WTC11 (cell line): ENCODE measurements around the gene THEMIS2. TPM values are rescaled to one million over a fixed set of nuclear protein-coding genes. Genes with fewer than 3 reads are reported as not detected.

Experiments used
- ATAC-seq: fragments of 200-7000 bp; cut with Tn5 transposase; 2 replicates; pipeline ENCODE4 v1.10.0; 2021; ENCODE audit warnings: mild to moderate bottlenecking, moderate library complexity
- CTCF ChIA-PET: fragments of 300-600 bp; sonication (Branson Sonifier 250); formaldehyde crosslinking; loops from one replicate; lab custom pipeline; 2021; ENCODE audit warnings: antibody characterized with exemption; lab: Charles Lee
- POLR2A ChIA-PET: fragments of 350-600 bp; sonication (Branson Sonifier 250); formaldehyde crosslinking; loops from one replicate; lab custom pipeline; 2021; ENCODE audit warnings: antibody characterized with exemption; lab: Charles Lee
- DNase-seq: peaks from one replicate; pipeline ENCODE4 v3.0.0; 2021; ENCODE audit warnings: low spot score
- H3K27ac Mint-ChIP-seq: 2 replicates; pipeline ENCODE4 v1.8.0; 2021; ENCODE audit warnings: mixed read lengths
- H3K27me3 Mint-ChIP-seq: 2 replicates; pipeline ENCODE4 v1.8.0; 2021; ENCODE audit warnings: low read depth, mild to moderate bottlenecking, moderate library complexity, mixed read lengths
- H3K36me3 Mint-ChIP-seq: 2 replicates; pipeline ENCODE4 v1.8.0; 2021; ENCODE audit warnings: mixed read lengths
- H3K4me1 Mint-ChIP-seq: 2 replicates; pipeline ENCODE4 v1.8.0; 2022; ENCODE audit warnings: mixed read lengths
- H3K4me3 Mint-ChIP-seq: 2 replicates; pipeline ENCODE4 v1.8.0; 2021; ENCODE audit warnings: mild to moderate bottlenecking, moderate library complexity, mixed read lengths
- H3K9me3 Mint-ChIP-seq: 2 replicates; pipeline ENCODE4 v1.8.0; 2021; ENCODE audit warnings: mixed read lengths
- AR ChIP-seq: fragments of 250-450 bp; sonication (Bioruptor Pico); IDR thresholded peaks from 2 replicates; pipeline ENCODE4 v1.9.0; 2021; ENCODE audit warnings: mild to moderate bottlenecking
- CTCF ChIP-seq: fragments of 200-600 bp; IDR thresholded peaks from 2 replicates; pipeline ENCODE4 v1.8.0; 2022; ENCODE audit warnings: antibody characterized with exemption
- FOXP1 ChIP-seq: sonication (generic); formaldehyde crosslinking; IDR thresholded peaks from 2 replicates; pipeline ENCODE4 v1.8.0; 2022; ENCODE audit warnings: missing genetic modification reagents, mild to moderate bottlenecking, moderate library complexity, borderline replicate concordance
- HMGA2 ChIP-seq: fragments of 250-450 bp; sonication (Bioruptor Pico); IDR thresholded peaks from 2 replicates; pipeline ENCODE4 v1.4.0; 2021; ENCODE audit warnings: mild to moderate bottlenecking, moderate library complexity
- NFATC4 ChIP-seq: fragments of 250-450 bp; sonication (Bioruptor Pico); IDR thresholded peaks from 2 replicates; pipeline ENCODE4 v1.9.0; 2021; ENCODE audit warnings: mild to moderate bottlenecking
- NFYB ChIP-seq: sonication (generic); formaldehyde crosslinking; conservative IDR thresholded peaks from 2 replicates; pipeline ENCODE4 v1.8.0; 2022; ENCODE audit warnings: low read depth, missing genetic modification reagents
- OVOL2 ChIP-seq: fragments of 250-450 bp; sonication (Bioruptor Pico); IDR thresholded peaks from 2 replicates; pipeline ENCODE4 v1.9.0; 2021; ENCODE audit warnings: mild to moderate bottlenecking, borderline replicate concordance
- PREB ChIP-seq: sonication (generic); formaldehyde crosslinking; IDR thresholded peaks from 2 replicates; pipeline ENCODE4 v1.8.1; 2022; ENCODE audit warnings: mild to moderate bottlenecking, missing genetic modification reagents, moderate library complexity, borderline replicate concordance
- SMAD3 ChIP-seq: sonication (generic); formaldehyde crosslinking; IDR thresholded peaks from 2 replicates; pipeline ENCODE4 v1.8.0; 2022; ENCODE audit warnings: missing genetic modification reagents, mild to moderate bottlenecking, borderline replicate concordance
- STAT6 ChIP-seq: sonication (generic); formaldehyde crosslinking; conservative IDR thresholded peaks from 2 replicates; pipeline ENCODE4 v1.8.1; 2023; ENCODE audit warnings: mild to moderate bottlenecking, low read depth, missing genetic modification reagents, moderate library complexity
- USF2 ChIP-seq: sonication (generic); formaldehyde crosslinking; IDR thresholded peaks from 2 replicates; pipeline ENCODE4 v1.8.1; 2023; ENCODE audit warnings: mild to moderate bottlenecking, missing genetic modification reagents, moderate library complexity
- ZNF138 ChIP-seq: sonication (generic); formaldehyde crosslinking; conservative IDR thresholded peaks from 2 replicates; pipeline ENCODE4 v1.8.1; 2022; ENCODE audit warnings: mild to moderate bottlenecking, moderate library complexity, missing genetic modification reagents
- ZNF219 ChIP-seq: sonication (generic); formaldehyde crosslinking; IDR thresholded peaks from 2 replicates; pipeline ENCODE4 v1.8.0; 2023; ENCODE audit warnings: missing genetic modification reagents, mild to moderate bottlenecking, borderline replicate concordance
- ZNF263 ChIP-seq: sonication (generic); formaldehyde crosslinking; IDR thresholded peaks from 2 replicates; pipeline ENCODE4 v1.8.1; 2022; ENCODE audit warnings: low read depth, mild to moderate bottlenecking, moderate library complexity, missing genetic modification reagents
- total RNA-seq: library from RNA; stranded (reverse); gene quantifications from 3 replicates; pipeline ENCODE4 v1.2.3, GENCODE V29; 2021

The THEMIS2 gene
- total RNA-seq, 1 experiment from 2014 or later = 12.7 TPM

- TF ChIP-seq NFYB (CRISPR knock-in tag) (no peak), OVOL2 (CRISPR knock-in tag) (no peak), AR (CRISPR knock-in tag) (no peak), STAT6 (no peak), HMGA2 (no peak), FOXP1 (no peak), ZNF138 (no peak), NFATC4 (CRISPR knock-in tag) (no peak), PREB (CRISPR knock-in tag) (no peak), USF2 (CRISPR knock-in tag) (no peak), CTCF (no peak)
Observed at GRCh38 chr1:27835501-27835900, 36.8 kb upstream of the THEMIS2 start (continued).

GRCh38 chr1:27849951-27850350 is 22.4 kb upstream of the THEMIS2 start:
- POLR2A ChIA-PET = no interaction called here
- Mint-ChIP-seq H3K27ac (no peak overlapping the region), H3K4me3 (no peak overlapping the region)
- TF ChIP-seq CTCF = no peak
- TF ChIP-seq HMGA2 = no peak
- TF ChIP-seq ZNF263 (CRISPR knock-in tag) = no peak
- no peak for TF ChIP-seq ZNF219 (CRISPR knock-in tag)
- TF ChIP-seq SMAD3 = no peak
- TF ChIP-seq, all 79 proteins: peak for 0
- H3K4me1 Mint-ChIP-seq = no peaks in the 10 kb centered on the region
- H3K27me3 Mint-ChIP-seq = no peaks in the 10 kb centered on the region
- peaks cover 64% of the 10 kb centered on the region for H3K36me3 Mint-ChIP-seq
- peaks cover 8% of the 10 kb centered on the region for H3K9me3 Mint-ChIP-seq
- ATAC-seq (no peak), DNase-seq (no peak)
- CTCF ChIA-PET = no interaction called here
